Measurements from ENCODE around the gene DDX51.
"Not testable (repeated sequence)": the region's sequence is repeated elsewhere in the genome, so short reads cannot be mapped to it uniquely, and the experiment has no call there.

The DDX51 gene

DNA sequence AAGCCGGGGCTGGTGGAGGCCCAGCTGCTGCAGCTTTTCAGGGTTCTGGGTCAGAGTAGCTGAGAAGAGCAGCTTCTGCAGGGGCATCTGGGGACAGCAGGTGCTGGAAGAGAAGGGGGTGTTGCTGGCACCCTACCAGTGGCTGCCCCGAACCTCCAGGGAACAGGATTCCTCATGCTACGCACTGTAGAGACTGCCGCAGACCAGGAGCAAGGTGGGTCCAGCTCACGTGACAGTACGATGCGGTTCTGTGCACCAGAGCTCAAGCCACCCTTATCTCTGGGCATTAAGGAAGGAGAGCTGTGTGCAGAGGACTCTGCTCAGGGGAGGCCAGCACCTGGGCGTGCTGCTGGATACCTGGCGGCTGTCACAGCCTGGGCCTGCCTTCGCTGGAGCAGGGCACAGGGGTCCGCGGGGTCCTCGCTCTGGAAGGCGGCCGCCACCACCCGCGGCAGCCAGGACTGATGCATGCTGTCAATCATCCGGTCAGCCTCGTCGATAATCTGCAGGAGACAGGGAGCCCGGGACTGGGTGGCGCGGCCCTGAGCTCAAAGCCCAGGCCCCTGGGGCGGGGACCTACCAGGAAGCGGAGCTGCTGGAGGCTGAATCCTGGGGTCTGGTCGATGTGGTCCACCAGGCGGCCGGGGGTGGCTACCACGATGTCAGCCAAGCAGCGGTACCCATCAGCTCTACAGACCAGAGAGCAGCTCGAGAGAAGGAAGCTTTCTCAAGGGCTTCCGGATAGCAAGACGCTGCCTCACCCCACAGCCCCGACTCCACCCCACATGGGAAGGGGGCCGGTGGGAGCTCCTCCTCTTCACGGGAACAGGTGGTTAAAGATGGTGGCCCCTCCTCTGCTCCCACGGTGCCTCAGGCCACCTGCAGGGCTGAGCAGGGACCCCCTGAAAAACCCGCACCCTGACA is 2.9 kb downstream of the DDX51 start:
- no peak for DNase-seq (ENCODE audit: low read depth in 1 of 2, low spot score in 1 of 2)

- no peak for DNase-seq (ENCODE audit: low read depth in 1 of 2, low spot score in 1 of 2)
These were observed 3.6 kb downstream of the DDX51 start for GRCh38 chr12:132140501-132140900.

DNA sequence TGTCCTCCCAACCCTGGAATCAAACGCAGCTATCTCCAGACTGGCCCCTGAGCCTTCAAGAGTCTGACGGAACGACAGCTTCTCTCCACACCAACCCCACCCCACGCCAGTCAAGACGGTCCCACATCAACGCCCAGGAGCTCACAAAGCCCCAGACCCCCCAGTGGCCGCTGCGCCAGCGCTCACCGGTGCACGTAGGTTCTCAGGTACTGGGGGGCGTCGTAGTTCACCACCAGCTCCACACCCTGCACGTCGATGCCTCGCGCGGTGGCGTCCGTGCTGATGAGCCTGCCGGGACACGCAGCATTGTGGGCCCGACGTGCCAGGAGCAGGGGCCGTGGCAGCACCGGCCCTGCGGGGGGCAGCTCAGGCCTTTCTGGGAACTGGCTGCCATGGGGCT is 4.2 kb downstream of the DDX51 start:
- no peak for DNase-seq (ENCODE audit: low read depth in 1 of 2, low spot score in 1 of 2)

DNA sequence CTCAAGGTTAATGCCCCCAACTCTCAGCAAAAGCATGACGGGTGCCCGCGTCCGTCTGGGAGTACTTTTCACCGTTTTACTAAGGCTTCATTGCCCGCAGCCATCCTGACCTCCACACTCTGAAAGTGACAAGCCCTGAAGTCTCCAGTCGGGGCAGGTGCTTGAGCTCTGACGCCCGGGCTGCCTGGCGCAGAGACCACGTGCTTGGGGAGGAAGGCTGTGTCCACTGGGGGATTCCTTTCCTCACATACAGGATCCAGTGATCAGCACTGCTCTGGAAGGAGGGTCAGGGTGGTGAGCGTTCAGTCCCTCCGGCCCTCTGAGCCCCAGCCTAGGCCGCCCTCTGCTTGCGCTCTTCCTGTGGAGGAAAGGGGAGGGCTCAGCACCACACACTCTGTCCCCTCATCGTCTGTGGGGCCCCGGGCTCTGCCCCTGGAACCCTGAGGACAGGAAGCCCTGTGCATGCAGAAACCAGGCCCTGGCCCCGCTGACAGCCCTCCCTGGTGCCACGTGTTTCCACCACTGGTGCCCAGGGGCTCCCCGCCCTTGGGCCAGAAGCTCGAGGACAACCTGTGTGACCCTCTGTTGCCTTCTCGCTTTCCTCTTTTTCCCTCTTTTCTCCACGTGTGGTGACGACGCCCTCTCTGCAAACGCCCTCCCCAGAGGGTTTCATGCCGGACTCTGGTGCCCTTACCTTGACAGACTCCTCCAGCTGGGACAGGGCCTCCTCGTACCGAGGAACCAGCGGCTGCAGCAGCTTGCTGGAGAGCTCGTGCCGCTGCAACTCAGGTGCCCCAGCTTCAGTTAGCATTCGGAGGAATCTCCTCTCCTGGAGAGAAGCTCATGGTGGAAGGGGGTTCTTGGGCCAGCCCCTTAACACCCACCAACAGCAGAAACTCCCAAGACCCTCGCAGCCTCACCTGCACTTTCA is 4.9 kb downstream of the DDX51 start:
- DNase-seq (ENCODE audit: low read depth in 1 of 2, low spot score in 1 of 2) = no peak

GRCh38 chr12:132137483-132138125 is 6.5 kb downstream of the DDX51 start:
- DNase-seq (ENCODE audit: low read depth in 1 of 2, low spot score in 1 of 2) = no peak

DNA sequence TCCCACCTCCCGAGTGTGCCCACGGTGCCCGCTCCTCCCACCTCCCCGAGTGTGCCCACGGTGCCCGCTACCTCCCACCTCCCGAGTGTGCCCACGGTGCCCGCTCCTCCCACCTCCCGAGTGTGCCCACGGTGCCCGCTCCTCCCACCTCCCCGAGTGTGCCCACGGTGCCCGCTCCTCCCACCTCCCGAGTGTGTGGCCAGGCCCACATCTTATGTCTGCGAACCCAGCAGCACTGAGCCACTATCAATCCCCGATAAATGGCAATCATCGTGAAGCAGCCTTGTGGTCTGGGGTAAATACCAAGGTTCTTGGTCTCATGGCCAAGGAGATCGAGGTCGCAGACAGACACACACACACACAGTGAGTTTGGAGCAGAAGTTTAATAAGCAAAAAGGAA is 7.9 kb downstream of the DDX51 start:
- DNase-seq (ENCODE audit: low read depth in 1 of 2, low spot score in 1 of 2) = not testable (repeated sequence)

DNA sequence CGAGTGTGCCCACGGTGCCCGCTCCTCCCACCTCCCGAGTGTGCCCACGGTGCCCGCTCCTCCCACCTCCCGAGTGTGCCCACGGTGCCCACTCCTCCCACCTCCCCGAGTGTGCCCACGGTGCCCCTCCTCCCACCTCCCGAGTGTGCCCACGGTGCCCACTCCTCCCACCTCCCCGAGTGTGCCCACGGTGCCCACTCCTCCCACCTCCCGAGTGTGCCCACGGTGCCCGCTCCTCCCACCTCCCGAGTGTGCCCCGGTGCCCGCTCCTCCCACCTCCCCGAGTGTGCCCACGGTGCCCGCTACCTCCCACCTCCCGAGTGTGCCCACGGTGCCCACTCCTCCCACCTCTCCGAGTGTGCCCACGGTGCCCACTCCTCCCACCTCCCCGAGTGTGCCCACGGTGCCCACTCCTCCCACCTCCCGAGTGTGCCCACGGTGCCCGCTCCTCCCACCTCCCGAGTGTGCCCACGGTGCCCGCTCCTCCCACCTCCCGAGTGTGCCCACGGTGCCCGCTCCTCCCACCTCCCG is 9.4 kb downstream of the DDX51 start:
- DNase-seq (ENCODE audit: low read depth in 1 of 2, low spot score in 1 of 2) = not testable (repeated sequence)

DNA sequence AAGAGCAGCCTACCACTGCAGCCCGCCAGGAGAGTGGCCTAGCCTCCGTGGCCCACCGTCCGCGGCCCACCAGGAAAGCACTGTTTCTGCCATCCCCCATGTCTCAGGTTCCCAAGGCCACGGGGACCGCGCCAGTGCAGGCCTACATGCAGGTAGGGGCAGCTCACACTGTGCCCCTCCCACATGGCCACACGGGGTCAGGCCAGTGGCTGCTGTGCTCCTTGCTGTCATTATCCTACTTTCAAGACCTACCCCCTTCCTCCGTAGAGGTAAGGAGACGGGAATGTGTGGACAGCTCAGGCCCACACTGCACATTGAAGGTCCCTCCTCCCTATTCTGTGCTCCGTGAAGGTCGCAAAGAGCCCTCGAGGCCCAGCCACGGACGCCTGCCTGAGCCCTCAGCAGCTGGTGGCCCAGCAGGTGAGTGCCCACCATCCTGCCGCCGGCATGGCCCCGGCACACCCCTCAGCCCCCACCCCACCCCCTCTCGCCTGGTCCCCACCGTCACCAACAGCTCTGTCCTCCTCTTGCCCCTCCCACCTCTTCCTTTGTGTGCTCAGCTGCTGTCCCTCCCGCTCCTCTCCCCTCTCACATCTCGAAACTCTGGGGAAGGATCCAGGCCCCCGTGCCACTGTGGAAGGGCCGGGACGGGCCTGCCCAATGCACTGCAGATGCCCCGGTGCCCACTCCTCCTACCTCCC is 10.0 kb downstream of the DDX51 start:
- DNase-seq (ENCODE audit: low read depth in 1 of 2, low spot score in 1 of 2) = no peak

GRCh38 chr12:132132609-132133430 is 11.3 kb downstream of the DDX51 start:
- no peak for DNase-seq (ENCODE audit: low read depth in 1 of 2, low spot score in 1 of 2)

DNA sequence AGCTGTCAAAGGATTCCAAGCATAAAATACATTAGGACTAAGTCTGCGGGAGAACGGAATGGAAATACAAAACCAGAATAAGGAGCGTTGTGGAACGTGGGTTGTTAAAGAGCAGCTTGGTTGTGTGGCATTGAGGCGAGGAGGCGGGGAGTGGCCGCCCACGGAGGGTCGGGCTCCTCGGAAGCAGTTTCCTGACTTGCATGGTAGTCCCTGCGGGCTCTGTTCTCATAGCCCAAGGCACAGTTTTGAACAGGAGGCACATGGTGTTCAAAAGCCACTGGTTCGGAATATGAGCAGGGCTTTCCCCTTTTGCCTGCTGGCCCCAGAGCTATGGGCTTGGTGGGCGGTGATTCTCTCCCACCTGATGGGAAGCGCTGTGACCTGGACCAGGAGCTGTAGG is 12.2 kb downstream of the DDX51 start:
- no peak for DNase-seq (ENCODE audit: low read depth in 1 of 2, low spot score in 1 of 2)

DNA sequence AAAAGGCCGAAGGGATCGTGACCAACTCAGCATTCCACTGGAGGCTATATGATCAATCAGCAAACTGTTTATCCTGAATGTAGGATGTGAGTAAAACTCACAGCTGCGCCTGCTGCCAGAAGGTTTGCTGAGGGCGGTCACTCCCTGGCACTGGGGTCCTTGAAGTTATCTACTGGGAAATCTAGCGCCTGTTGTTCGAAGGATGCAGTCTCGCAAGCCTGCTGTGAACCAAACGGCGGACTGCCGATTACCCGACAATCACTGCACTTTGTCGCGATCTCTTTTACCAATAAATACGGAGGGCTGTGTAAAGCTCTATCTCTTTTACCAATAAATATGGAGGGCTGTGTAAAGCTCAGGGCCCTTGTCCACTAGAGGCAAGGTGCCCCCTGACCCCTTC is 12.9 kb downstream of the DDX51 start:
- no peak for DNase-seq (ENCODE audit: low read depth in 1 of 2, low spot score in 1 of 2)

GRCh38 chr12:132130690-132131089 is 13.4 kb downstream of the DDX51 start:
- DNase-seq (ENCODE audit: low read depth in 1 of 2, low spot score in 1 of 2) = no peak

- no peak for DNase-seq (ENCODE audit: low read depth in 1 of 2, low spot score in 1 of 2)
These were observed 15.1 kb downstream of the DDX51 start for GRCh38 chr12:132129007-132129406.

- DNase-seq (ENCODE audit: low read depth in 1 of 2, low spot score in 1 of 2) = no peak
These were observed 17.1 kb downstream of the DDX51 start for GRCh38 chr12:132127041-132127440.

- no peak for DNase-seq (ENCODE audit: low read depth in 1 of 2, low spot score in 1 of 2)
These were observed 18.4 kb downstream of the DDX51 start for GRCh38 chr12:132125736-132126135.

GRCh38 chr12:132124766-132125425 is 19.2 kb downstream of the DDX51 start:
- no peak for DNase-seq (ENCODE audit: low read depth in 1 of 2, low spot score in 1 of 2)

DNA sequence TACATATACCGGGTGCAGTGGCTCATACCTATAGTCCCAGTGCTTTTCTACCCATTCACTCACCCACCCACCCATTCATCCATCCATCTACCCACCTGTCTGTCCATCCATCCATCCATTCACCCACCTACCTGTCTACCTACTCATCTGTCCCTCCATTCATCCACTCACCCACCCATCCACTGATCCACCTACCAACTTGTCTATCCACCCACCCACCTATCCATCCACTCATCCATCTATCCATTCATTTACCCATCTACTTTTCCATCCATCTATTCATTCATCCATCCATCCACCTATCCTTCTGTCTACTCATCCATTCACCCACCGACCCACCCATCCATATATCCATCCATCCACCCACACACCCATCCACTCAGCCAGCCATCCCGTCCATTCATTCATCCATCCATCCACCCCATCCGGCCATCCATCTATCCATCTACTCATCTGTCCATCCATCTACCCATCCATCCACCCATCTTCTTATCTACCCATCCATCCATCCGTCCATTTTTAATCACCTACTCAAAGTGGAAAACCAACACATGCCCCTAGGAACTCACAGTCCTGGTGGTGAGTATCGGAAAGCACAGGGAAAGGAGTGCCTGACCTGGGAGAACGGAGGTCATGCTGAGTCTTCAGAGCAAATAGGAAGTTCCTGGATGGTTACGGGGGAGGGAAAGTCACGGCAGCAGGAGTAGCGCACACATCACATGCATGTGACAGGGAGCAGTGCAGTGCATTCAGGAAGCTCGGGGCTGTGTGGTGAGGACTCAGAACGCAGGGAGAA is 20.0 kb downstream of the DDX51 start:
- DNase-seq (ENCODE audit: low read depth in 1 of 2, low spot score in 1 of 2) = no peak

- DNase-seq (ENCODE audit: low read depth in 1 of 2, low spot score in 1 of 2) = no peak
These were observed 22.8 kb downstream of the DDX51 start for GRCh38 chr12:132121283-132121682.

Measured in stimulated activated CD4-positive, alpha-beta T cell treated with anti-CD3 and anti-CD28 coated beads, Interleukin-15, amount 100 ng/mL, for 1 hour (primary cell).